LHCN-M2 (cell line): ENCODE results near the gene FNDC3B. TPM values are rescaled to one million over a fixed set of nuclear protein-coding genes. Genes with fewer than 3 reads are reported as not detected.

Source experiments
- DNase-seq: peaks from one replicate; pipeline ENCODE4 v3.0.0-alpha.2; 2012; ENCODE audit warnings: low read depth
- total RNA-seq: library from RNA; depleted of rRNA; stranded (reverse); fragments of >200 nt; gene quantifications from 2 replicates; pipeline ENCODE4 v1.2.3, GENCODE V29; 2014

Gene FNDC3B
- total RNA-seq, 1 experiment from 2014 or later, result 40.4 TPM

DNA sequence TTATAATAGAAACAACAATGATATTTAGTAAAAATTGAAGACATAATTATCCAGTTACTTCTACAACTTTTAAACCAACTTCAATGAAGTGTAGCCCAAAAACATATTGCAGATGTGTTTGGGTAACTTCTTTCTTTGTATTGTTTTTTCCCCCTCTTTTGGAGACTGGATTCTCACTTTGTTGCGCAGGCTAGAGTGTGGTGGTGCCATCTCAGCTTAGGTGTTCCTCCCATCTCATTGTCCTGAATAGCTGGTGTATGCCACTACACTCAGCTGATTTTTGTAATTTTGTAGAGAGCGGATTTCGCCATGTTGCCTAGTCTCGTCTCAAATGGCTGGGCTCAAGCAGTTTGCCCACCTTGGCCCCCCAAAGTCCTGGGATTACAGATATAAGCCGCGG, 148.1 kb downstream of the FNDC3B start:
- DNase-seq, result no peak

DNA sequence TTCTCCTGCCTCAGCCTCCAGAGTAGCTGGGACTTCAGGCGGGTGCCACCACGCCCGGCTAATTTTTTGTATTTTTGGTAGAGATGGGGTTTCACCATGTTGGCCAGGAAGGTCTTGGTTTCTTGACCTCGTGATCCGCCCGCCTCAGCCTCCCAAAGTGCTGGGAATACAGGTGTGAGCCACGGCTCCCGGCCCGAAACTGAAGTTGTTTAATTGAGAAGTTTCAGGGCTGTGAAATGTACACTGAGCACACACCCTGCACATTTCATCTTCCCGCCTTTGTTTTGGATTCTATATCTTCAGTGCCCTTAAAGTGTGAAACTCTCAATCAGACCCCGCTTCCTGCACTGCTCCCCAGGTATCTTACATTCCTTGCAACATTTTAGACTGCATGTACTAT, 149.1 kb downstream of the FNDC3B start:
- DNase-seq, result no peak

DNA sequence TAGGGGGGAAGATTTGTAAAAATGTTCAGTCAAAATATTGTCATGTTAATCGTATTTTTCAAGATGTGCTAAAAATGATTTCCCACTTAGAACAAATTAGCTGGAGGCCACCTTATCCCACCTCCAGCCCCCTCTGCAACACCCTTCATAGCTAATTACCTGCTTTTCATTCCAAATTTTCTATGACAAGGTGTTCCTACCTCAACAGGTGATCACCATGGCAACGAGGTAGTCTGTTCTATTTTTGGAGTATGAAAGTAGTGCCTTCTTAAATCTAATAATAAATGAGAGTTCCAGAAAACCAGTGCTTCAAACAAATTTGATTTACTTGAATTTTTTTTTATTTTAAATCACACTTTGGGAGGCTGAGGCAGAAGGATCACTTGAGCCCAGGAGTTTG, 149.8 kb downstream of the FNDC3B start:
- DNase-seq, result no peak

DNA sequence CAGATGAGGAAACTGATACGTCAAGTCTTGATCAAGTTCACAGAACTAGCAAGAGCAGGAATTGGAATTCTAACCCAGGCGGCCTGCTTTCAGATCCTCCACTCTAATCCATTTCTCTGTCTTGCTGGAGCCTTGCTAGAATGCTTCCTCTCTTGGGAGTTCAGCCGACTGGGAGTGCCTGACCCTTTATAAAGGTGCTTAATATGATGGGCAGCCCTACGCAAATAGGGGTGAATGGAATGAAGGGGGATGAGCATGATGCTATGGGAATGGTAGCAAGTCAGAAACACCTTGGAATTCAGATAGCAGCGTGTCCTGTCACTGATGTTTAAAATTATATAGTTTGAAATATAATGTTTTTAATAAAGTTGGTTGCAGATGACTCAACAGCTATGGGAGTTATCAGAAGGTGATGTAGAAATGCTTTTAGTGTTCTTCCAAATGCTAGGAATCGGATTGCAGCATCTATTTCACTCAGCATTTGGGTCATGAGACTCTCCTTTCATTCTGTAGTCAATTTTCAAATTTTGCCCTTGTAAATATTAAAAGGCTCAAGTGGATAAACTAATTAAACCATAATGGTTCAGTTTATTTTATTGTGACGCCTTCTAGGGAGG, 150.7 kb downstream of the FNDC3B start:
- DNase-seq, result no peak

DNA sequence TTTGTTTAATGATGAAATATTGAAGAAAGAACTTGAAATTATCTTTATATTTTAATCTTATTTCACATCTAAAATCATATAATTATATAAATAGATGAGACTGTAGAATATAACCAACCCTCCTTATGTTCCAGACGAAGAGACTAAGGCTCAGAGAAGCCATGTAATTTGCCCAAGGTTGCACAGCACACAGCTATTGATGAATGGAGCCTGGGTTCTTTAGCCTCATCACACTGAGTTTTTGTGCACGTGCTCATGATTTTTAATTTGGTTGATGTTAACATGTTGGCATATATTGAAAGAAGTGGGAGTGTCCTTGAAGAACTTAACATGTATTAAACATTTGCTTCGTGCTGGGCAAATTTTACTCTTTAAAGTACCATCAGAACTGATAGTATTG, 151.6 kb downstream of the FNDC3B start:
- no peak for DNase-seq

DNA sequence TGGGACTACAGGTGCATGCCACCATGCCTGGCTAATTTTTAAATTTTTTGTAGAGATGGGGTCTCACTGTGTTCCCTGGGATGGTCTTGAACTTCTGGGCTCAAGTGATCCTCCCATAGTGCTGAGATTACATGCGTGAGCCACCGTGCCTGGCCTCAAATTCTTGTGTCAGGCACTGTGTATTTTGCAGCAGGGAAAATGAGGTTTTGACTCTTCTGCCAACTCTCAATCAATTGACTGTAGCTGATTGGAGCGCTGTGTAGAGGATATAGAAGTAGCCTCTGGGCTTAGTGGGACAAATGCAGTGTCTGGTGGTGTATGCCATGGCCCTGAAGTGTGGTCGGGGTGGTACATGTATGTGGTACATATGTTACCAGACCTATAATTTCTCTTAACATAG, 152.3 kb downstream of the FNDC3B start:
- DNase-seq, result no peak

DNA sequence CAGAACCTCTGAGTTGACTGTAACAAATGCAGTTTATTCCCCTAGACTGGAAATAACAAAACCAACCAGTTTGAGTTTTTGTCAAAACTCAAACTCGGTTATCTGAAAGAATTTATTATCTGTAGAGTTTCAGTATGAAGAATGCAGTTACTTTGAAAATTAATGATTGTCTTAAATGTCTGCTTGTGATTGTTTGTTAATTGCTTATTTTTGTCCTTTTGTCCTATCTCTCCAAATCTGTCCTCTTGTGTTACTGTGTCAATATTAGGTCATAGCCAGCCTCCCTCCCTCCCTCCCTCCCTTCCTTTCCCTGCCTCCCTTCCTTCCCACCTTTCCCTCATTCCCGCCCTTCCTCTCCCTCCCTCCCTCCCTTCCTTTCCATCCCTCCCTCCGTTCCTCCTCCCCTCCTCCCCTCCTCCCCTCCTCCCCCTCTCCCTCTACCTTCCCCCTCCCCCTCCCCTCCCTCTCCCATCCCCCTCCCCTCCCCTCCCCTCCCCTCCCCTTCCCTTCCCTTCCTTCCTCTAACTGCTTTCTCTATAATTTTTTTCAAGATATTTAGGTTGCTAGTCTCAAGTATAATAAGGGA, 153.5 kb downstream of the FNDC3B start:
- no peak for DNase-seq

DNA sequence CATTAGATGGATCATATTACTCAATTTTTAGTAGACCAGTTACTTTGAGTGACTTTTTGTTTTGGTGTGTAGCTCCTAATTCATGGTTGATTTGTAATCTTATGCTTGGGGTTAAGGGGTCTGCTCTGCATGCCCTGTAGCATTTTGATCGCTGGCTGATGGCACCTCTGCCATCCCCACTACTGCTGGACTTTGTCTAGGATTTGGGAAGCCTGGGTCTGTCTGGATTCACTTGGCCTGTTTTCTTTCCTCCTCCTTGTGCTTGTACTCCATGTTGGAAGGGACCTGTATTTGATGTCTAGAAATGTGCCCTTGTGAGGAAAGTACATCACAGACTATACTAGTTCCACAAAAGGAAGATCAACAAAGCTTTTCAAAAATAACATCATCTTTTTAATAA, 154.1 kb downstream of the FNDC3B start:
- no peak for DNase-seq

DNA sequence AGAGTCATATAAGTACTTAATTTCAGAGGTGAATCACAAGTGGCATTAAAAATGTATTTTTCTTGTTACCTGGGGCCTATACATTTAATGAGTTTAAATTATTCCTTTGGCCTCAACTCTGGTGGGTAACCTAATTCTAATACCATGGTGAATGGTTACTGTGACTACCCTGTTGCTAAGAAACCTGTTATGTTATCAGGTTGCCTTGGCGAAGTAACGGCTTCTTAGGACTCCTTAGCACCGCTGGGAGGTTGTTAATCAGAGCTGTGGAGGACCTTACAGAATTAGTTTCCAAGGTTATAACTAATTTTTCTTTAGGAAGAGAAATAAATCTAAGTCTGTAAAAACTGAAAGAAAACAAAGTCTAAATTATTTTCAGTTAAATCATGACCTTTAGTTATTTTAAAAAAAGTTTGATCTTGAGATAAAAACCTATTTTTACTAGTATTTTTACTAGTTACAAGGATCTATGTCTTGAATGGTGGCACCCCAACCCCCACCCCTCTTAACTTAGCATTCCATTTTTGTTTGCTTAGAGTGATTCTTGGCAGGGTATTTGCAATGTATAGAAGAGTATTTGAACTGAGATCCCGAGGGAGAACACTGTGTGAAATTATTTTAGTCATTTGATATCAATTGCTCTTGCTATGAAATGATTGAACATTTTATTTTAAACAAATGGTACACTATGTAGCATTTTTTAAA, 155.5 kb downstream of the FNDC3B start:
- DNase-seq, result no peak

DNA sequence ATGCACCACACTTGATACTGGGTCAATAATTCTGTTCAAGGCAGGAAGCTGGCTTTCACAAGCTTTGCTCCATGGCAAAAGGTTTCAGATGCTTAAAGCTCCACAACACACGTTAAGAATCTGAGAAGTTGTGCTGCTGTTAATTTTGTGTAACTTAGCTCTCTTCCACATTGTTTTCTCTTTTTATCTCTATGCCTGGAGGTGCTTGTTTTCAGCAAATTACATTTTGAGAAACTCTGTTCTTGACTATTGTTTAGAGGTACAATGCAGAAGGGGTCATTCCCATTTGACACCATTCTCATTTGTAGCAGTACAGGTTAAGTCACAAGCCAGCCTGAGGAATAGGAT, 156.0 kb downstream of the FNDC3B start:
- DNase-seq, result no peak

DNA sequence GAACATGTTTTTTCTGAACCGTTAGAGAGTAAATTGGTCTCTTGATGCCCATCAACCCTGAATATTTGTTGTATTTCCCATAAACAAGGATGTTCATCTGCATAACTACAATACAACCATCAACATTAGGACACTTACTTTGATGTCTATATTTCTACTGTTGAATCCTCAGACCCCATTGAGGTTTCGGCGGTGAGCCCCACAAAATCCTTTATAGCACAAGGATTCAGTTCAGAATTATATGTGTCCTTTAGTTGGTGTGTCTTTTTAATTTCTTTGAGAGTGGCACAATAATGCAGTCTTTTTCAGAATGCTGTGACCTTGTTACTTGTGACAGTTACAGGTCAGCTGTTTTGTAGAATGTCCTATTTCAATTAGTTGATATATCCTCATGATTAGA, 158.0 kb downstream of the FNDC3B start:
- no peak for DNase-seq

DNA sequence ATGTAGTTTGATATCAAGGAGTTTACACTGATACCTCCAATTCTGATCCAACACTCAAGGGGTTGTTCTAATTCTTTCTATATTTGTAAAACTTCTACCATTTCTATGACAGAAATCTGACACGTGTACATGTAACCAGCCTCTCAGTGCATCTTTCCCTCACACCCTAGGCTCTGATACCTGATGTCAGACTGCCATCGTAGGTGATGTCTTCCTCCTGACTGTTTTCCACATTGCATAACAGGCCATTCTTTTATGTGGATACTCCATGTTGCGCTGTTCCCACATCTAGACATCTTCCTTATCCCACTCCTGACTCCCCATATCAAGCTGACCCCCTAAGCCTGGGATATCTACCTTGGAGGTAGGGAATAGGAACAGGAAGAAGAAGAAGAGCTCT, 159.1 kb downstream of the FNDC3B start:
- DNase-seq, result no peak

DNA sequence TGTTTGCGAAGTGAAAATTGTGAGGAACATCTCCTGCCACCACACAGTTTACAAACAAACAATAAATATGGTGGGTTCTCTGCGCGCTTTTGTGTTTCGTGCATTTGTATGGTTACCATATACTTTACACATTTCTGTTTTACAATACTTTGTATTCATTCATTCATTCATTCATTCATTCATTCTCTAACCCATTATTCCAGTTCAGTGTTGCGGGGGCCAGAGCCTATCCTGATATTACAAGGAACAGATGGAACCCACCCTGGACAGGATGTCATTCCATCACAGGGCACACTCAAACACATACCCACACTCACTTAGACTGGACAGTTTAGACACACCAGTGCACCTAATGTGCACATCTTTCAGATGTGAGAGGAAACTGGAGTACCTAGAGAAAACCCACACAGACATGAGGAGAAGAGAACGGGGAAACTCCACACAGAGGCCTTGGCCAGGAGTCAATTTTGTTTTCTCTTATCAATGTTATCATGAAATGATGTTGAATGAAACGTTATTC, 160.5 kb downstream of the FNDC3B start:
- DNase-seq, result no peak

DNA sequence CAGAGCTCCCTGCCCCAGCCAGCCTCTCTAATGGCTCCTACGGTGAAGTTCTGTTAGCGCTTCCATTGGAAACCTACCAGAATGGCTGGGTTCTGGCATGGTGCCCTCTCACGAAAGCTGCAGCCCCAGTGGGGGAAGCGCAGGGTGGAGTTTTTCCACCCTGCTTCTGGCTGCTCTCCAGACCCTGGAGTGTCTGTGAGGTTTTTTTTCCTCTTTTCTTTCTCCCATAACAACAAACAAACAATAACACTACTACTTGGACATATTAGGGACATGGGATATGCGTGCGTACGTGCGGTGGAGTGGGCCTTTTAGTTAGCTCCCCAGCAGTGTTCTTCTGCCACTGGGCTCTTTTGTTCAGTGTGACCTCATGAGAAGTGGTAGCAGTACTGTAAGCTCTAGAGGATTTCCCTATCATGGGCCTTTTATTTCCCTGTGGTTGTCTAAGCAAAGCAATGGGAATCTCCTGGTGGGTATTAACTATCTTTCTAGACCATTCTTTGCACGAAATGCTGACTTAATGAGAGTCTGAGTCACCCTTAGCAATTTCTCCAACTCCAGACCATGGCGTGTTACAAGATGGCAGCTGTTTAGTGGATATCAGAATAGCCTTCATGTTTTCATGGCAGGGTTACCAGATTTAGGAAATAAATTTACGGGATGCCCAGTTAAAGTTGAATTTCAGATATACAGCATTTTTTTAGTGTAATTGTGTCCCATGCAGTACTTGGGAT, 161.9 kb downstream of the FNDC3B start:
- peak; percentile 99 for DNase-seq

DNA sequence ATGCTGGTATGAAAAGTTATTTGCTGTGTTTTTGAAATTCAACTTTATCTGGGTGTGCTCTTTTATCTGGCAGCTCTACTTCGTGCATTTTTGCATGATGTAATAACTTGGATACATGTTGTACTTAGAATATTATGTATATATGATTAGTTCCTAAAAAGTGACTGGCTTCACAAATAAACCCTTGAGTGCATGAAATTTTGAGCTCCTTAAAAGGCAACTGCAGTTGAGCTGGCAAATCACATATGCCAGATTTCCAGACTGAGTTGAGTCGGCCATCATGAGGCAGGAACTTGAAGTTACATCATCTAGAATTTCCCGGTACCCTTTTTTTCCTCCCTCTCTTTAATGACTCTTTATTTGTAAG, 162.5 kb downstream of the FNDC3B start:
- peak; percentile 82 for DNase-seq

DNA sequence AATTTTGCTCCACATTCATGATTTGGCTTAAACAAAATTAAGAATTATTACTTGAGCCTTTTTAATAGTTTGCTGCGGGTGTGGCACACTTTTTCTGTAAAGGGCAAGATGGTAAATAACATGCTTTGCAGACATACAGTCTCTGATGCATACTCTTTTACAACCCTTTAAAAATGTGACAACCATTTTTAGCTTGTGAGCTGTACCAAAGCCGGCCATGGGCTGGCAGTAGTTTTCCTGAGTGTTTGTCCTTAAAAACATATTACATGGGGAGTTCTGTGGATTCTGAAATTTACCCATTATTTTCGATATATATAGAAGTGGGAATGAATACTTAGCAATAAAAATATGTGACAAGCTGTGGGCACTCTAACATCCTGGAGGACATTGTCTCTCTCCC, 163.4 kb downstream of the FNDC3B start:
- no peak for DNase-seq

DNA sequence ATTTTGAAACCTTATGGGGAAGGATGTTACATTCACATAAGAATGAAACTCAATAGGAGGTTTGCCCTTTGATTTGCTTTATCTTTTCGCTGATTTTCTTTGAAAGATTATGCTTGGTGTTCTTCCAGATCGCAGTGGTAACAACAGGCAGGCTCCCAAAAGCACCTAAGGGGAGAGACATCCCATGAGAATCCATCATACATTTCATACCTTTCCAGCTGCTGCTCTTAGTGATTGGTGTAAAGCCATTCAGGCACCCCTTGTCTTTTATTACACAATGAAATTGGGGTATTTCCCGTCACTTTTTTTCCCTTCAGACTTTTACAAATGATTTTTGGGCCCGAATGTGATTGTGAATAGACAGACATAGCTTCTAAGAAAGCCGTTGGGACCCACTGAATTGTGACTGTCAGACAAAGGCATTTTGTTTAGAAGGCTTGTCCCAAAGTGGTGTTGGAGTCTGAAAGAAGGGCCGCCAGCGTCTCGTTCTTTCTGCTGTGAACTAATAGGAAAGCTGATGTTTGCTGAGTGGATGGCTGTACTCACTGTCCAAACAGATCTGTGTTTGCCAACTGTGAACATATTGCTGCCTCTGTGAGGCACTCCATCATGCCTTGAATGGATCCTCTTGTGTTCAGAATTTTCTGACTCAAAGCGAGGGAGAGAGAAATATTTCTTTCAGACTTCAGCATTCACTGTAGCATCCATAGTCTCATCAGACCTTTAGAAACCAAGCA, 164.3 kb downstream of the FNDC3B start:
- DNase-seq, result no peak

DNA sequence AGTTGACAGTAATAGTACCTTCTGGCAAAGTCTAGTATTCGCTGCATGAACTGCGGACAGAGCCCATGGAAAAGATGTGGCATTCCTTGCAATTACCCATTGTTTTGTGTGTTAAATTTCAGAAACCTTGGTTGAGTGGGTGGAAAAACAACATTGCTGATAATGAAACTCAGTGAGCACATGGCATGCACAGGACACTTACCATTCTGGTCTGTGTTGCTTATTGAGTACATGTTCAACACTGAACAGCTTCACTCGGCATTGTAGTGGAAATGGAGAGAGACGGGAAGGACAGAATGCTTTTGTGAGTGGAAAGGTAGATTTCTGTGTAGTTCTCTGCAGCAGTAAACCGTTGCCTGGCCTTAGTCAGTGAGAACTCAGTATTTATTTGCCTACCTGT, 165.3 kb downstream of the FNDC3B start:
- DNase-seq, result no peak

DNA sequence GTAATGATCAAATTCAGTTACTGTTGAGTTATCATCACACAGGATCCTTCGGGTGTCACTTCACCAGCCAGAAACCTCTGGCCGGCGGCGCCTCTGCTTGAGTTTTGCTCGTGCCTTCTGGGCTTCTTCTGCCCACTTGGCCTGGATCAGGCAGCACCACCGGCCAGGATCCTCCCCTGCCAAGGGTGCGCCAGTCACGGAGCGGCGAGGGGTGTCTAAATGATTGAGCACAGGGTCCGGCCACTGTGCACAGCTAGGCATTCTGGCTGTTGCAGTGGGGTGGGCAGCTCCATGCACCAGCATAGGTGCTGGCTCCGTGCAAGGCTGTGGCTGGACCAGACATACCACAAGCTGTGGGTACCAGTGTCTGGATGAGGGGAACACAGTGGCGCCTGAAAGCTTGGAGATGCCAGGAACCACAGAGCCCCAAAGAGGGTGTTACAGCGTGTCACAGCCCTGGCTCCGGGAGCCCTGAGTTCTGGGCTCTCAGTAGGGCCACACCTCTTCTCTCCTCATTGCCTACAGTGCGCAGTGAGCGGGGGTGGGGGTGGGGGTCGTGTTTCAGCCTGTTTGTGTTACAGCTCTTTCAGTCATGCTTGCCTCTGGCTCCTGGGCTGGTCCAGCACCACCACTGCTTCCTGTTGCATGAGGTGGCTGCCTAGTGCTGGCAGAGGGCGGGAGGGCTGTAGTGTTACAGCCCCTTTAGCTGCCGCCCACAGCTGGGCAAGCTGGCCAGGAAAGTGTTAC, 169.4 kb downstream of the FNDC3B start:
- no peak for DNase-seq

DNA sequence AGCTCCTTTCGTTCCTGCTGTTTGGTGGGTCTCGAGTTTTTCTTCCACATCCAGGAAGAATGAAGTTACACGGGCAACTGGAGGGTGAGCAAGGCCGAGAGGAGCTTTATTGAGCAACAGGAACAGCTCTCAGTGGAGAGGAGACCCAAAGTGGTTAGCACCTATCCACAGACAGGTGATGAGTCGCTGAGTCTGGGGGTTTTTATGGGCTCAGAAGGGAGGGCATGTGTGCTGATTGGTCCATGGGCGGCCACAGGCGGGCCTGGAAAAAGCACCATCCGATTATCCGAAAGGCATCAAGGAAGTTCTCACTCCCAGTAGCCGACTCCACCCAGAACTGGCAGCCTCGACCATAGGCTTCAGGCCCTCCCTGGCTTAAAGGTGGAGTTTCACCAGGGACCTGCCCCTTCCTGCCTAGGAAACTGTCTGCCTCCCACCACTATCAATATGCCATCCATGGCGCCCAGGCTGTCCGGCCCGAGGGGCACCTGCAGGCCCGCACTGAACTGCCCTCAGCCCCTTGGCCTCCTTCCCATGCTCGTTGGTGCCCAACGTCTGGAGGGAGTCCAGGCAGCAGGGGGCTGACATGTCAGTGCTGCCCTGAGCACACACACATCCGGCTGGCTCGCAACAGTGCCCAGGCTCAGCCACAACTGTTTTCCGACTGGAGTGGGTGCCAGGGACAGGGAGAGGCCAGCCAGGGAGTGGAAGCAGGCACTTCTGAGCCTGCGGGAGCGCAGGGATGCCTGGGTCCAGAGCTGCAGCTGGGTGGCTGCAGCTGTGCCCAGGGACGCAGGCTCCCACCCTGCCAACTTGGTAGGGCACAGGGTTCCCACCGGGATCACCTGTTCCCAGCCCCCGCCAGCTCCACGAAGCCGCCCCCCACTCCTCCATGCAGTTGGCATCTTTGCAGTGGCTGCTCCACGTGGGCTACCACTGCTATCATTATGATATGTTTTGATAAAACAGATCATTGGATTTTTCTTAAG, 170.2 kb downstream of the FNDC3B start:
- DNase-seq, result no peak
